GM12878 (cell line): Measurements from ENCODE around the gene CCDC47.

Experiments
- TAF1 ChIP-seq: IDR thresholded peaks from 2 replicates; pipeline ENCODE4 v1.6.1; 2011; ENCODE audit warnings: mild to moderate bottlenecking, low read depth, low read length, borderline replicate concordance
- TF ChIP-seq, protein P1 (sequence below): IDR thresholded peaks from 2 replicates; pipeline ENCODE4 v1.6.1; 2011; ENCODE audit warnings: low read depth, mild to moderate bottlenecking, low read length, moderate library complexity, borderline replicate concordance; ENCODE audit errors: extremely low read depth

DNA sequence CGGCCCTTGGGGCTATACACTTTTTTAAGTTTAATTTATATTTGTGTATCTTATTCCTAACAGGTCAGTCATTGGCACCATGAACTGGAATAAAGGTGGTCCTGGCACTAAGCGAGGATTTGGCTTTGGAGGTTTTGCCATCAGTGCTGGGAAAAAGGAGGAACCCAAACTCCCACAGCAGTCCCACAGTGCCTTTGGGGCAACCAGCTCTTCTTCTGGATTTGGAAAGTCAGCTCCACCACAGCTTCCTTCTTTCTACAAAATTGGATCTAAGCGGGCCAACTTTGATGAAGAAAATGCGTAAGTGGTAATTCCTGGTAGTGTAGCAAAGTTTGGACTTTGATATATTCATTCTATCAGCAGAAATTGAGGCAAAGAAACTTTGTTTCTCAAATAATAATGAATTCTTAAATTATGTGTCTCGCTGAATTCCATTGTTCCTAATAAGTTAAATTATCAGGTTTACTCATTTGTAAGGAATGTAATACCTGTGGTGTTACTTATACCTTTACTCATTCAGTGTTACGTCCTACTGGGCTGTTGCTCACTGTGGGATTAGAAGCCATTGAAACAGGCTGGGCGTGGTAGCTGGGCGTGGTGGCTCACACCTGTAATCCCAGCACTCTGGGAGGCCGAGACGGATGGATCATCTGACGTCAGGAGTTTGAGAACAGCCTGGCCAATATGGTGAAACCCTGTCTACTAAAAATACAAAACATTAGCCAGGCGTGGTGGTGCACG, 13.7 kb upstream of the CCDC47 start:
- TF ChIP-seq TAF1: no peak
- TF ChIP-seq, protein P1, sequence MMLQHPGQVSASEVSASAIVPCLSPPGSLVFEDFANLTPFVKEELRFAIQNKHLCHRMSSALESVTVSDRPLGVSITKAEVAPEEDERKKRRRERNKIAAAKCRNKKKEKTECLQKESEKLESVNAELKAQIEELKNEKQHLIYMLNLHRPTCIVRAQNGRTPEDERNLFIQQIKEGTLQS: no peak
